GM10266 (cell line): ENCODE results near the gene RNPS1.

ENCODE experiments used
- DNase-seq: peaks from one replicate; pipeline ENCODE4 v3.0.0; 2012; ENCODE audit errors: extremely low spot score
- TF ChIP-seq, protein P1 (sequence below): IDR thresholded peaks from 2 replicates; pipeline ENCODE4 v1.5.1; 2012; ENCODE audit warnings: mild to moderate bottlenecking, low read depth; ENCODE audit not compliant: control insufficient read depth, insufficient read depth; ENCODE audit errors: missing control alignments

RNPS1 gene

DNA sequence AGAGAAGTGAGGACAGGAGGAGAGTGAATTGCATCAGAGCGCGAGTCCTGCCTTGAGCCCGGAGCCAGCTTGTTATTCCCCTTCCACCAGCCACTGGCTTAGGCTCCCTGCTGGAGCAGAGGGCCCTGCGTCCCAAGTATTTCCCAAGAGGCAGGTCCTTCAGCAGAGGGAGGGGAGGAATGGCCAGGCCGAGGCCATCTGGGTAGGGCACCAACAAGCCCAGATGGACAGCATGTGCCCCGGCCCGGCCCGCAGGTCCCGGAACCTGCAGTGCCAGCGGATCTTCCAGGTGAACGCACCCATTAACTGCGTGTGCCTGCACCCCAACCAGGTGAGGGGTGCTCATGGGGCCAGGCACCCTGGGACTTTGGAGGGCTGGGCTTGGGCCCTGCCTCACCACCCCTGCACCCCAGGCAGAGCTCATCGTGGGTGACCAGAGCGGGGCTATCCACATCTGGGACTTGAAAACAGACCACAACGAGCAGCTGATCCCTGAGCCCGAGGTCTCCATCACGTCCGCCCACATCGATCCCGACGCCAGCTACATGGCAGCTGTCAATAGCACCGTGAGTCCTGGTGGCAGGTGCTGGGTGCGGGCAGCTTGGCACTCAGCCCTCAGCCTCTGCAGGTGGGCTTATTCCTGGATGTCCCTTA lies 61.0 kb downstream of the RNPS1 start:
- DNase-seq, result no peak
- TF ChIP-seq, protein P1, sequence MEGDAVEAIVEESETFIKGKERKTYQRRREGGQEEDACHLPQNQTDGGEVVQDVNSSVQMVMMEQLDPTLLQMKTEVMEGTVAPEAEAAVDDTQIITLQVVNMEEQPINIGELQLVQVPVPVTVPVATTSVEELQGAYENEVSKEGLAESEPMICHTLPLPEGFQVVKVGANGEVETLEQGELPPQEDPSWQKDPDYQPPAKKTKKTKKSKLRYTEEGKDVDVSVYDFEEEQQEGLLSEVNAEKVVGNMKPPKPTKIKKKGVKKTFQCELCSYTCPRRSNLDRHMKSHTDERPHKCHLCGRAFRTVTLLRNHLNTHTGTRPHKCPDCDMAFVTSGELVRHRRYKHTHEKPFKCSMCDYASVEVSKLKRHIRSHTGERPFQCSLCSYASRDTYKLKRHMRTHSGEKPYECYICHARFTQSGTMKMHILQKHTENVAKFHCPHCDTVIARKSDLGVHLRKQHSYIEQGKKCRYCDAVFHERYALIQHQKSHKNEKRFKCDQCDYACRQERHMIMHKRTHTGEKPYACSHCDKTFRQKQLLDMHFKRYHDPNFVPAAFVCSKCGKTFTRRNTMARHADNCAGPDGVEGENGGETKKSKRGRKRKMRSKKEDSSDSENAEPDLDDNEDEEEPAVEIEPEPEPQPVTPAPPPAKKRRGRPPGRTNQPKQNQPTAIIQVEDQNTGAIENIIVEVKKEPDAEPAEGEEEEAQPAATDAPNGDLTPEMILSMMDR, result no peak

DNA sequence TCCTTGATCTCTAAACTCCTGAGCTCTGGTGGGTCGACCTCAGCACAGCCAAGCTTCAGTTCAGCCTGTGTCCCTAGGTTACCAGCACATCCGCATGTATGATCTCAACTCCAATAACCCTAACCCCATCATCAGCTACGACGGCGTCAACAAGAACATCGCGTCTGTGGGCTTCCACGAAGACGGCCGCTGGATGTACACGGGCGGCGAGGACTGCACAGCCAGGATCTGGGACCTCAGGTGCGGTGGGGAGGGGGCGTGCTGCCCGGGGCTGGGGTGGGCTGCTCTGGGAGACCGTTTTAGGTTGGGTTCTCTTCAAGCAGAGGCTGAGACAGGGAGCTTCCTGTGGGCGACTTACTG lies 61.5 kb downstream of the RNPS1 start:
- DNase-seq, result no peak
- TF ChIP-seq, protein P1, result no peak

DNA sequence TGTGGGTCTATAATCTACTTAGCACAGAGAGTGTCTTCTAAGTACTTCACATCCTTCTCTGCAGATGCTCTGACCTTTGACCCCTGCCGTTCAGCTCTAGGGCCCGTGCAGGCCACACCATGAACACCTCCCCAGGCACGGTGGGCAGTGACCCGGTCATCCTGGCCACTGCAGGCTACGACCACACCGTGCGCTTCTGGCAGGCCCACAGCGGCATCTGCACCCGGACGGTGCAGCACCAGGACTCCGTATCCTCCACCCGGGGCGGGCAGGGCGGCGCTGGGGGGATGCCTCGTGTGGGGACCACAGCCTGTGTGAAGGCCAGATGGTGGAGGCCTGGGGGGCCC lies 62.0 kb downstream of the RNPS1 start:
- TF ChIP-seq, protein P1, result no peak
- no peak for DNase-seq

DNA sequence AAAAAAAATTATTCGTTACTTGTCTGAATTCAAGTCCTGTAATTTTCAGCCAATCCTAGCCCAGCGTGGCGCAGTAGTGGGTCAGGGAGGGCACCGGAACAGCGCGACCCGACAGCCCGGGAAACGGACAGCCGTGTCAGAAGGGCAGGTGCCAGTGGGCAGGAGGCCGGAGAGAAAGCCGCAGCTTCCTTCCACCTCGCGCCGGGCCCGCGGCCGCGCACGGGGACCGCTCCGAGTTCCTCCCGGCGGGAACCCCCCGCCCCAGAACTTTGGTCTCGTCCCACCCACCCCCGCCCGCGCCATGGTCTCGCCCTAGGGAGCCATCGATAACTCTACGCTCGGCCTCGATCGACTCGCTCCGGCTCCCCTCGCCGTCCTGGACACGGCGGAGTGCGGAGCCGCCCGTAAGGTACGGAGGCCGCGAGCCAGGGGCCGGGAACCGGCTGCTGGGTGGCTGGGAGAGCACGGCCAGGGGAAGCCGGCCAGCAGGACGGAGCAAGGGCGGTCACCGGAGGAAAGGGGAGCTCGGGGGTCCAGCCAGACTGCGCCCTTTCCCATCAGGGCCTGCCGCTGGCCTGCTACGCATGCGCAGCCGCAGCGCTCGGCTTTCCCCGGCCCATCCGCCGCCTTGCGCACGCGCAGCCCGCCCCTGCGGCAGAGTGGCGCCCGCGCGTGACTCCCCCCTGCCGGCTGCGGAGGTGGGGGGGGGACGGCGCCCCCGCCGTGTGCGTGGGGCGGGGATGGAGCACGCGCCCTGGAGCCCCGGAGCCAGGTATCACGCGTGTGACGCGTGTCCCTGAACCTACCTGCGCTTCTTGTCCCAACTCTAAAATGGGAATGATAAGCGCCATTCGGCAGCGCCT lies 62.6 kb downstream of the RNPS1 start, which contains the start of gene MLST8:
MLST8 (plus strand) TSS at position 351 of the 863 bp plus-strand sequence. CDS start 632 bp downstream, outside the sequence.
- peak; percentile 99 for DNase-seq
- TF ChIP-seq, protein P1, result peak; percentile 8

DNA sequence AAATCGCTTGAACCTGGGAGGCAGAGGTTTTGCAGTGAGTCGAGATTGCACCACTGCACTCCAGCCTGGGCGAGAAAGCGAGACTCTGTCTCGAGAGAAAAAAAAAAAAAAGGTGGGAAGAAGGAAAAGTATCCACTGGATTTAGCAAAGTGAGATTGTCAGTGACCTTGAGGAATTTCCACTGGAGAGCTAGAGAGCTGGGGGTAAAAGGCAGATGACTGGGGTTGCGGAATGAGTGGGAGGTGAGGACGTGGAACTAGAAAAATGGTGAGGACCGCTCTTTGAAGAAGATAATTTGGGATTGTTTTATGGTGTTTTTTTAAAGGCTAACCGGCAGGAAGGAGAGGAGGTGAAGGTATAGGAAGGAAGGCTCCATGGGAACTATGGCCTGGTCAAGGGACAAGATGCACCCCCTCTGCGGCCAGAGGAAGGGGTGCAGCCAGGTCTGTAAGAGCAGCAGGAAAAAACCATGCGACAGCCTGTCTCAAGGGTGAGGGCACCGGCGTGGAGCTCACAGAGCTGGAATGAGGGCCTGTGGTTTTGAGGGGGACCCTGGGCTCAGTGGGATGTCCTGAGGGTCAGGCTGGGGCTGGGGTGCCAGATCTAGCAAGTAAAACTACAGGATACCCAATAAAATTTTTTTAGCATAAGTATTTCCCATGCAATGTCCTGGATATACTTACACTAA lies 63.4 kb downstream of the RNPS1 start:
- DNase-seq, result no peak
- TF ChIP-seq, protein P1, result no peak
